IPS-18a (cell line): ENCODE data around the gene CBFA2T3.

ENCODE experiments used
- H3K27ac ChIP-seq: one replicate; pipeline ENCODE4 v1.5.1; 2013; ENCODE audit warnings: low read length
- H3K27me3 ChIP-seq: one replicate; pipeline ENCODE4 v1.6.1; 2013; ENCODE audit warnings: mild to moderate bottlenecking, low read length; ENCODE audit not compliant: control insufficient read depth, insufficient read depth
- H3K36me3 ChIP-seq: one replicate; pipeline ENCODE4 v1.6.1; 2013; ENCODE audit warnings: low read depth, low read length; ENCODE audit not compliant: control insufficient read depth
- H3K4me1 ChIP-seq: one replicate; pipeline ENCODE4 v1.6.1; 2013; ENCODE audit warnings: low read depth, low read length; ENCODE audit not compliant: control insufficient read depth
- H3K4me3 ChIP-seq: one replicate; pipeline ENCODE4 v1.5.1; 2013; ENCODE audit warnings: low read length
- H3K9ac ChIP-seq: one replicate; pipeline ENCODE4 v1.6.1; 2013; ENCODE audit warnings: mild to moderate bottlenecking, low read length, moderate library complexity
- H3K9me3 ChIP-seq: one replicate; pipeline ENCODE4 v1.6.1; 2013; ENCODE audit warnings: low read depth, low read length; ENCODE audit not compliant: control insufficient read depth

Gene CBFA2T3

GRCh38 chr16:88864521-88864920 is 112.5 kb downstream of the CBFA2T3 start:
- Histone ChIP-seq H3K36me3 (peaks cover 17% of the 10 kb centered on the region), H3K4me3 (no peak overlapping the region), H3K27me3 (no peaks in the 10 kb centered on the region), H3K27ac (no peak overlapping the region), H3K9me3 (no peaks in the 10 kb centered on the region), H3K9ac (no peak overlapping the region), H3K4me1 (no peaks in the 10 kb centered on the region)

DNA sequence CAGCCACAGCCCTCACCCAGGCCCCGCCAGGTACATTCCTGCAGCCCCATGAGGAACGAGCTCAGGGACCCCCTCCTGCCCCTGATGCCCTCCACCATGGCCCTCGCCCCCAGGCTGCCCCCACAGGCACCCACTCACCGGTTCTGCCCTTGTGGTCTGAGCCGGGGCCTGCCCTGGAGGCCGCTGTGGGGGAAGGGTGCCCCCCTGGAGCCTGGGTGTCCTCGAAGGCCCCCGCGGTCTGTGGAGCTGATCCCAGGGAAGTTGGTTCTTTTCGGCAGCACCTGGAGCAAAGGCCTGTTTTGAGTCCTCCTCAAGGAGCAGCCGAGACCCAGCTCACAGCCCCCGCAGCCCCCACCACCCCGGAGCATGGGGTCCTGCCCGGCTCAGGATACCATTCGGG is 112.9 kb downstream of the CBFA2T3 start:
- Histone ChIP-seq H3K9me3 (no peaks in the 10 kb centered on the region), H3K27me3 (no peaks in the 10 kb centered on the region), H3K4me1 (no peaks in the 10 kb centered on the region), H3K4me3 (no peak overlapping the region), H3K9ac (no peak overlapping the region), H3K27ac (no peak overlapping the region), H3K36me3 (peaks cover 21% of the 10 kb centered on the region)

- Histone ChIP-seq H3K27ac (no peak overlapping the region), H3K36me3 (peaks cover 24% of the 10 kb centered on the region), H3K4me1 (no peaks in the 10 kb centered on the region), H3K9me3 (no peaks in the 10 kb centered on the region), H3K27me3 (no peaks in the 10 kb centered on the region), H3K4me3 (no peak overlapping the region), H3K9ac (no peak overlapping the region)
Observed at GRCh38 chr16:88863426-88863825, 113.6 kb downstream of the CBFA2T3 start.

DNA sequence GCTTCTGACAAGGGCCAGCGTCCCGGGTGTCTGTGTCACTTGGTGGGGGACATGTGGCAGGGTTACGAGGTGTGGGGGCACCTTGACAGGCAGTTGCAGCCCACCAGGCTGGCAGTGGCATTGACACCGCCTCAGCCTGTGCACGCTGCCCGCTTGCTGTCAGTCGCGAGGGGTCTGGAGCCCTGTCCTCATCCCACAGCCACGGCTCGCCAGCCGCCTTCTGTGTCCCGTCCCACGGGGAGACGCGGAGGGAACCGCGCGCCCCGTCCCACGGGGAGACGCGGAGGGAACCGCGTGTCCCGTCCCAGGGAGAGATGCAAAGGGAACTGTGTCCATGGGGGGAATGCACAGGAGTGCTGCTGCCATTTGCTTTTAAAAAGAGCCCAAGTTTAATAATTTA is 114.0 kb downstream of the CBFA2T3 start:
- Histone ChIP-seq H3K36me3 (peaks cover 24% of the 10 kb centered on the region), H3K27ac (no peak overlapping the region), H3K9me3 (no peaks in the 10 kb centered on the region), H3K27me3 (no peaks in the 10 kb centered on the region), H3K4me1 (peaks cover 1% of the 10 kb centered on the region), H3K9ac (no peak overlapping the region), H3K4me3 (no peak overlapping the region)

DNA sequence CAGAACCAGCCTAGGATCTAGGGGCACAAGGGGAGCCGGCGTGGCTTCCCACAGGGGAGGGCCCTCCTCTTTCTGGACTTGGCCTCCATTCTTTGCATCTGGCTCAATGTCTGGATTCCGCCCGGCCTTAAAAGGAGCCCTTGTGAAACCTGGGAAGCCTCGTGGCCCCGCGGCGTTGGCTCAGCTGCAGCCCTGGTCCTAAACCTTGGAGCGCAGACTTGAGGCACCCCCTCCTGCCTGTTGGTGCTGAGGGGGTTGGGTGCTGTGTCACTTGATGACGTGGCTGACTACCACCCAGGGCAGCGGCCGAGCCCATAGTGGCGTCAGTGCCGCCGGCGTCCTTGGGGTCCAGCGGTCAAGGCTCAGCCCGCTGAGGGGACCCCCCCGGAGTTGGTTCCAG is 115.6 kb downstream of the CBFA2T3 start:
- no peak overlapping the region for H3K9ac ChIP-seq
- H3K9me3 ChIP-seq, result no peaks in the 10 kb centered on the region
- H3K27ac ChIP-seq, result no peak overlapping the region
- peaks cover 3% of the 10 kb centered on the region for H3K4me1 ChIP-seq
- H3K27me3 ChIP-seq, result no peaks in the 10 kb centered on the region
- no peak overlapping the region for H3K4me3 ChIP-seq
- H3K36me3 ChIP-seq, result peaks cover 24% of the 10 kb centered on the region

- no peak overlapping the region for H3K27ac ChIP-seq
- peaks cover 24% of the 10 kb centered on the region for H3K36me3 ChIP-seq
- H3K4me1 ChIP-seq, result peaks cover 8% of the 10 kb centered on the region
- H3K9me3 ChIP-seq, result no peaks in the 10 kb centered on the region
- no peaks in the 10 kb centered on the region for H3K27me3 ChIP-seq
- H3K9ac ChIP-seq, result no peak overlapping the region
- no peak overlapping the region for H3K4me3 ChIP-seq
Observed at GRCh38 chr16:88859381-88860091, 117.5 kb downstream of the CBFA2T3 start.

GRCh38 chr16:88857728-88858339 is 119.2 kb downstream of the CBFA2T3 start:
- Histone ChIP-seq H3K4me3 (peak overlapping the region; percentile 84), H3K27me3 (no peaks in the 10 kb centered on the region), H3K9me3 (no peaks in the 10 kb centered on the region), H3K36me3 (peaks cover 24% of the 10 kb centered on the region), H3K27ac (no peak overlapping the region), H3K4me1 (peaks cover 8% of the 10 kb centered on the region), H3K9ac (peak overlapping the region; percentile 63)

- Histone ChIP-seq H3K4me3 (peak within 1 kb of the TSS; percentile 84), H3K9me3 (no peaks in the 10 kb centered on the region), H3K9ac (peak within 1 kb of the TSS; percentile 63), H3K4me1 (peaks cover 8% of the 10 kb centered on the region), H3K27me3 (no peaks in the 10 kb centered on the region), H3K27ac (no peak within 1 kb of the TSS), H3K36me3 (peaks cover 22% of the 10 kb centered on the region)
Observed at GRCh38 chr16:88856828-88857727, 119.9 kb downstream of the CBFA2T3 start, which contains the start of the genes GALNS and TRAPPC2L. Gene GALNS, minus strand, starts transcription at chr16:88856947. Its CDS starts 70 bp downstream, at chr16:88856877. Gene TRAPPC2L, plus strand, starts transcription at chr16:88857127. Its CDS starts 24 bp downstream, at chr16:88857151.

DNA sequence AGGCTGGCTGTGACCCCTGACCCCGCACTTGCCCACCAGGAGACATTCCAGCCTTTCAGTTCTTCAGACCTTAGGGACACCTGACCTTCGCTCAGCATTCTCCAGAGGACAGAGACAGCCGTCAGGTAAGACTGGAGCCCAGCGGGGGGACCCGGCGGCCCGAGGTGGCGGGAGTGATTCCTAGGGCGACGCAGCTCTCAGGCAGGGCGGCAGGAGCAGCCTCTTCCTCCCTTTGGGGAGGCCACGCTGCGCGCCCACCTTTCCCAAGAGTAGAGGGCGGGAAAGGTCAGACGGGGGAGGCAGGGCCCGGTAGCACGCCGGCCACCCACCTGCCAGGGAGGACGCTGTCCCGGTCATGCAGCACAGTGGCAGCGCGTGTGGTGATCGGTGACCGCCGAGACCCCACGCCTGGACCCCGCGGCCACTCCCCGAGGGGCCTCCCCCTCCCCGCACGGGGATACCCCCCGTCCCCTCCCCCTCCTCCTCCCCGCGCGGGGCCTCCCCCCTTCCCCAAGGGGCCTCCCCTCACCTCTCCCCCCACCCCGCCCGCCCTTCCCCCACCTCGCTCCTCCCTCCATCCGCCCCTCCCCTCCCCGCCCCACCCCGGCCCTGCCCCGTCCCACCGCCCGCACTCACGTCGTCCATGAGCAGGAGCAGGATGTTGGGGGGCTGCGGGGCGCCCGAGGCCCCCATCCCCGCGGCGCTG is 120.7 kb downstream of the CBFA2T3 start:
- peak overlapping the region; percentile 42 for H3K9ac ChIP-seq
- H3K4me1 ChIP-seq, result peaks cover 8% of the 10 kb centered on the region
- peaks cover 19% of the 10 kb centered on the region for H3K36me3 ChIP-seq
- no peak overlapping the region for H3K27ac ChIP-seq
- peak overlapping the region; percentile 84 for H3K4me3 ChIP-seq
- H3K9me3 ChIP-seq, result no peaks in the 10 kb centered on the region
- H3K27me3 ChIP-seq, result no peaks in the 10 kb centered on the region

DNA sequence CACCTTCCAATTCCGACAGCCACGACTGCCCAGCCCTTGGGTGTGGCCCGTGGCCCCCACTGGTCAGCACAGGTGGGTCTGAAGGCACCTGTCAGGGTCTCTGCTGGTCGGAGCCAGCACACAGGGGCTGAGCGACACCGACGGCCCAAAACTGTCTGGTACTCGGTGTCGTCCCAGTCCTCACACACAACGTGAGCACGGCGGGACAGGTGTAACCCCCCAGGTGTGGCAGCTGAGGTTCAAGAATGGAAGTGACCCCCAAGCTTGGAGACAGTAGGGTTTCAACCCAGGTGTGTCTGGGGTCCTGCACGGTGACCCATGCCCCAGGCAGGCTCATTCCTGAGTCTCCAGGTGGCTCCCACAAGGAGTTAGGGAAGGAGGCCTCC is 121.3 kb downstream of the CBFA2T3 start:
- H3K36me3 ChIP-seq, result peaks cover 19% of the 10 kb centered on the region
- H3K9ac ChIP-seq, result peak overlapping the region; percentile 42
- peaks cover 8% of the 10 kb centered on the region for H3K4me1 ChIP-seq
- peak overlapping the region; percentile 49 for H3K4me3 ChIP-seq
- H3K9me3 ChIP-seq, result no peaks in the 10 kb centered on the region
- no peak overlapping the region for H3K27ac ChIP-seq
- no peaks in the 10 kb centered on the region for H3K27me3 ChIP-seq

DNA sequence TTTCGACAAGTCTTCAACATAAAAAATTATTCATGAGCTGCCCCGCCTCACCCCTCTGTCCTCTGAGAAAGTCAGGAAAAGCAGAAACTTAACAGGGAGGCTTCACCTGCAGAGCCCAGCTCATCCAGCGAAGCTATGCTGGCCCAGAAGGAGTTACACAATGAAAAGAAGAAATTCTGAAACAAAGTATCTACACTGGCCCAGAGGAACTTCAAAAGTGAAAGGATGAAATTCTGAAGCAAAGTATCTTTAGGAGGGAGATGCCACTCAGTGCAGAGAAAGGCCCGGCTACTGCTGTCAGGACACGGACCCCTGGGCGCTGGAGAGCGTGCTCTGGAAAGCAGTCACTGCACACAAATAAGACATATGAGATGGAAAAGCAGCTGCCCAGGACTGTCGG is 121.8 kb downstream of the CBFA2T3 start:
- H3K27me3 ChIP-seq, result no peaks in the 10 kb centered on the region
- peaks cover 14% of the 10 kb centered on the region for H3K36me3 ChIP-seq
- H3K27ac ChIP-seq, result no peak overlapping the region
- H3K9me3 ChIP-seq, result no peaks in the 10 kb centered on the region
- H3K4me3 ChIP-seq, result no peak overlapping the region
- peaks cover 8% of the 10 kb centered on the region for H3K4me1 ChIP-seq
- no peak overlapping the region for H3K9ac ChIP-seq
